PC-3 (cell line): Measurements from ENCODE around the gene SENP5. TPM values are rescaled to one million over a fixed set of nuclear protein-coding genes. Genes with fewer than 3 reads are reported as not detected.

ENCODE experiments used
- ATAC-seq: fragments of 200-7000 bp; cut with Tn5 transposase; 2 replicates; pipeline ENCODE4 v1.9.1; 2020; ENCODE audit warnings: mild to moderate bottlenecking, moderate library complexity
- BruUV-seq: library from RNA; stranded (reverse); fragments of 400-500 nt; replicated peaks from 2 replicates; lab custom pipeline; 2021; lab: Mats Ljungman, UMichigan
- CTCF ChIA-PET: fragments of 300-600 bp; sonication (Branson Sonifier 250); formaldehyde crosslinking; loops from one replicate; lab custom pipeline; 2022; ENCODE audit warnings: antibody characterized with exemption; lab: Charles Lee
- POLR2A ChIA-PET: fragments of 300-600 bp; sonication (Branson Sonifier 250); formaldehyde crosslinking; loops from one replicate; lab custom pipeline; 2022; ENCODE audit warnings: antibody characterized with exemption; ENCODE audit not compliant: unreplicated experiment; lab: Charles Lee
- DNase-seq: peaks from one replicate; pipeline ENCODE4 v3.0.0-alpha.2; 2015
- H2AFZ ChIP-seq: fragments of 300-600 bp; sonication (generic); 2 replicates; pipeline ENCODE4 v1.6.0; 2016; ENCODE audit warnings: antibody characterized with exemption, low read length
- H3F3A ChIP-seq: fragments of 300-600 bp; sonication (generic); one replicate; pipeline ENCODE4 v1.6.0; 2017; ENCODE audit warnings: antibody characterized with exemption, low read length, control low read depth, mild to moderate bottlenecking; ENCODE audit not compliant: unreplicated experiment
- H3K27ac ChIP-seq: fragments of 300-600 bp; sonication (generic); 2 replicates; pipeline ENCODE4 v1.5.1; 2016; ENCODE audit warnings: mild to moderate bottlenecking, low read length
- H3K27me3 ChIP-seq: fragments of 300-600 bp; sonication (generic); 2 replicates; pipeline ENCODE4 v1.6.1; 2016; ENCODE audit warnings: low read length, mixed read lengths
- H3K36me3 ChIP-seq: fragments of 300-600 bp; sonication (generic); 2 replicates; pipeline ENCODE4 v1.6.1; 2016; ENCODE audit warnings: low read depth, mixed run types, low read length, mixed read lengths
- H3K4me1 ChIP-seq: fragments of 300-600 bp; sonication (generic); 2 replicates; pipeline ENCODE4 v1.5.1; 2016; ENCODE audit warnings: low read length; ENCODE audit not compliant: insufficient read depth
- H3K4me2 ChIP-seq: fragments of 300-600 bp; sonication (generic); 2 replicates; pipeline ENCODE4 v1.6.0; 2016; ENCODE audit warnings: low read length
- H3K4me3 ChIP-seq: fragments of 300-600 bp; sonication (generic); 2 replicates; pipeline ENCODE4 v1.5.1; 2016; ENCODE audit warnings: mild to moderate bottlenecking, low read length, mixed read lengths
- H3K79me2 ChIP-seq: fragments of 300-600 bp; sonication (generic); 2 replicates; pipeline ENCODE4 v1.6.1; 2017; ENCODE audit warnings: low read length, mixed read lengths
- H3K9ac ChIP-seq: fragments of 300-600 bp; sonication (generic); 2 replicates; pipeline ENCODE4 v1.6.0; 2016; ENCODE audit warnings: mild to moderate bottlenecking, low read length
- H3K9me2 ChIP-seq: fragments of 300-600 bp; sonication (generic); replicated peaks from 2 replicates; pipeline ENCODE4 v1.6.1; 2016; ENCODE audit warnings: mixed run types, low read length, mixed read lengths
- H3K9me3 ChIP-seq: fragments of 300-600 bp; sonication (generic); 2 replicates; pipeline ENCODE4 v1.6.1; 2016; ENCODE audit warnings: low read length, mixed read lengths
- H4K20me1 ChIP-seq: fragments of 300-600 bp; sonication (generic); 2 replicates; pipeline ENCODE4 v1.6.1; 2016; ENCODE audit warnings: low read length, mixed read lengths
- CTCF ChIP-seq: fragments of 300-600 bp; sonication (generic); conservative IDR thresholded peaks from 2 replicates; pipeline ENCODE4 v1.5.1; 2017; ENCODE audit warnings: antibody characterized with exemption, low read depth, mild to moderate bottlenecking, low read length
- EZH2 ChIP-seq: fragments of 300-600 bp; sonication (generic); IDR thresholded peaks from one replicate; pipeline ENCODE4 v1.6.1; 2017; ENCODE audit warnings: antibody characterized with exemption, mild to moderate bottlenecking, low read length; ENCODE audit not compliant: unreplicated experiment
- EZH2phosphoT487 ChIP-seq: fragments of 300-600 bp; sonication (generic); IDR thresholded peaks from 2 replicates; pipeline ENCODE4 v1.6.1; 2018; ENCODE audit warnings: mild to moderate bottlenecking, antibody characterized with exemption, low read length, borderline replicate concordance
- intact Hi-C: fragments of 100-400 bp; cut with micrococcal nuclease; formaldehyde crosslinking; loops from 2 replicates; pipeline ENCODE4 v1.9.0; 2023
- total RNA-seq: library from RNA; depleted of rRNA; stranded (reverse); fragments of >200 nt; gene quantifications from 2 replicates; pipeline ENCODE4 v1.2.3, GENCODE V29; 2014

Gene SENP5
- total RNA-seq, 1 experiment from 2014 or later = 34.2 TPM

DNA sequence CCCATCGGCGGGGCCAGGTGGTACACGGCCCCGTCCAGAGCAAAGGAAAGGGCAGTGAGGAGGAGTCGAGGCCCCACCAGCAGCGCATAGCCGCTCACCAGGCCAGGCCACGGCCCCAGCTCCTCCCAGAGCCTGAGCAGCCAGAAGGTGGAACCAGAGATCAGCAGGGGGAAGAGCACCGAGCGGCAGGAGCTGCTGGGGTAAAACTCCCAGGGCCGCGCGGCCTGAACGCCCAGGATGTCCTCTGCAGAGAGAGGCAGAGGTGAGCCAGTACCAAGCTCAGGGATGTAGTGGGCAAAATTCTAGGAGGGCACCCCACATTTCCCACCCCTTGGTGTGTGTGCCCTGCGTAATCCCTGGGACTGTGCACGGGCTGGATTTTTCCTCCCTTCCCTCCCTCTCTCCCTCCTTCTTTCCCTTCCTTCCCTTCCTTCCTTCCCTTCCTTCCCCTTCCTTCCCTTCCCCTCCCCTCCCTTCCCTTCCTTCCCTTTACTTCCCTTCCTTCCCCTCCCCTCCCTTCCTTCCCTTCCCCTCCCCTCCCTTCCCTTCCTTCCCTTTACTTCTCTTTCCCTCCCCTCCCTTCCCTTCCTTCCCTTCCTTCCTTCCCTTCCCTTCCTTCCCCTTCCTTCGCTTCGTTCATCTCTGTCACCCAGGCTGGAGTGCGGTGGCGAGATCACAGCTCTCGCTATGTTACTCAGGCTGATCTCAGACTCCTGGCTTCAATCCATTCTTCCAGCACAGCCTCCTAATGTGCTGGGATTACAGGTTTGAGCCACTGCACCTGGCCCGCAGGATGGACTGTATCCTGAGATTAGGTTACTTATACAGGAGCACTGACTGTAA is 80.9 kb downstream of the SENP5 start:
- CTCF ChIA-PET = no interaction called here
- intact Hi-C loops = no loop called here

DNA sequence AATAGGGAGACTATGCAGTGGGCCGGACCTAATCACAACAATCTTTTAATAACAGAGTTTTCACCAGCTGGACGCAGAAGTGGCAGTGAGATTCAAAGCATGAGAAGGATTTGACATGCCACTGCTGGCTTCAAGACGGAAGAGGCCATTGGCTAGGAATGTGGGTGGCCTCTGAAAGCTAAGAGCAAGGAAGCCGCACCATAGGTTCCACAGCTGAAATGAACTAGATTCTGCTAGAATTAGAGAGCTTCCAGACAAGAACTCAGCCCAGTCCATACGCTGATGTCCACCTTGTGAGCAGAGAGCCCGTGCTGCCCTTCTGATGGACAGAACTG is 81.5 kb downstream of the SENP5 start:
- H3K27me3 ChIP-seq = no peaks in the 10 kb centered on the region
- no peaks in the 10 kb centered on the region for H4K20me1 ChIP-seq
- no peak overlapping the region for H3K27ac ChIP-seq
- POLR2A ChIA-PET = no interaction called here
- H3K9ac ChIP-seq = no peak overlapping the region
- no peaks in the 10 kb centered on the region for H3K9me2 ChIP-seq
- no peaks in the 10 kb centered on the region for H3F3A ChIP-seq
- no peak overlapping the region for H2AFZ ChIP-seq
- H3K9me3 ChIP-seq = no peaks in the 10 kb centered on the region
- CTCF ChIA-PET = no interaction called here
- no peaks in the 10 kb centered on the region for H3K4me1 ChIP-seq
- intact Hi-C loops = no loop called here
- DNase-seq (no peak), ATAC-seq (no peak)
- H3K36me3 ChIP-seq = 0 out of 2 replicates have a peak, but pooled peaks cover 3% of the 10 kb centered on the region
- H3K79me2 ChIP-seq = peaks cover 3% of the 10 kb centered on the region; the same call in 1 of the 2 replicates
- no peak overlapping the region for H3K4me3 ChIP-seq
- no TSS peak for BruUV-seq
- no peak for TF ChIP-seq EZH2phosphoT487
- no peak for TF ChIP-seq EZH2
- no peak for TF ChIP-seq CTCF
- H3K4me2 ChIP-seq = no peak overlapping the region

More for the DNA sequence above, 80.9 kb downstream of the SENP5 start:
- Histone ChIP-seq H3K9me3 (no peaks in the 10 kb centered on the region), H3K27me3 (no peaks in the 10 kb centered on the region), H3K9ac (no peak overlapping the region), H3K4me2 (no peak overlapping the region), H3K4me3 (no peak overlapping the region), H3F3A (no peaks in the 10 kb centered on the region), H3K79me2 (peaks cover 8% of the 10 kb centered on the region), H3K4me1 (peaks cover 2% of the 10 kb centered on the region; the same call in 1 of the 2 replicates), H3K27ac (no peak overlapping the region), H4K20me1 (no peaks in the 10 kb centered on the region), H3K9me2 (no peaks in the 10 kb centered on the region), H2AFZ (no peak overlapping the region), H3K36me3 (0 out of 2 replicates have a peak, but pooled peaks cover 3% of the 10 kb centered on the region)
- POLR2A ChIA-PET = no interaction called here
- no peak for TF ChIP-seq EZH2
- no peak for TF ChIP-seq CTCF
- no peak for TF ChIP-seq EZH2phosphoT487
- DNase-seq (no peak), ATAC-seq (0 out of 2 replicates have a peak, but pooled peaks have one; percentile 31)
- no TSS peak for BruUV-seq

DNA sequence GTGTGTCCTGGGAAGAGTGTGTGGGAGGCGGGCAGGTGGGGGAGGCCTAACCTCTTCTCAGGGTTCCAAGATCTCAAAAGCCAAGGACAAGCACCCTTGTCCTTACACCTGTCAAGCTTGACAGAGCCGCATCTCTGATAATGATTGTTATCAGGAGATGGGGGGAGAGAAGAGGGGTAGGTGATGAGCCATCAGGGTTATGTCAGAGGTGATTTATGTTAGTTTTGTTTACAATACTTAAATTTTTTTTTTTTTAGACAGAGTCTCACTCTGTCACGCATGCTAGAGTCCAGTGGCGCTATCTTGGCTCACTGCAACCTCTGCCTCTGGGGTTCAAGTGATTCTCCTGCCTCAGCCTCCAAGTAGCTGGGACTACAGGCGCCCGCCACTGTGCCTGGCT is 82.0 kb downstream of the SENP5 start:
- ChIA-PET CTCF (no interaction called here), POLR2A (no interaction called here)
- Histone ChIP-seq H3K27ac (no peak overlapping the region), H3F3A (no peaks in the 10 kb centered on the region), H2AFZ (no peak overlapping the region), H3K36me3 (0 out of 2 replicates have a peak, but pooled peaks cover 3% of the 10 kb centered on the region), H3K9me2 (no peaks in the 10 kb centered on the region), H4K20me1 (no peaks in the 10 kb centered on the region), H3K27me3 (no peaks in the 10 kb centered on the region), H3K79me2 (no peaks in the 10 kb centered on the region), H3K9me3 (no peaks in the 10 kb centered on the region), H3K9ac (no peak overlapping the region), H3K4me3 (no peak overlapping the region), H3K4me1 (no peaks in the 10 kb centered on the region), H3K4me2 (no peak overlapping the region)
- TF ChIP-seq EZH2phosphoT487 (no peak), EZH2 (no peak), CTCF (no peak)
- DNase-seq (no peak), ATAC-seq (no peak)
- BruUV-seq = no TSS peak
- intact Hi-C loops = no loop called here
